GM18858 (cell line): Measurements from ENCODE around the gene SLIT3.

Experiments
- ATAC-seq: cut with Tn5 transposase; IDR thresholded peaks from one replicate; pipeline ENCODE4 v1.9.1; 2021; ENCODE audit not compliant: unreplicated experiment

SLIT3 gene

DNA sequence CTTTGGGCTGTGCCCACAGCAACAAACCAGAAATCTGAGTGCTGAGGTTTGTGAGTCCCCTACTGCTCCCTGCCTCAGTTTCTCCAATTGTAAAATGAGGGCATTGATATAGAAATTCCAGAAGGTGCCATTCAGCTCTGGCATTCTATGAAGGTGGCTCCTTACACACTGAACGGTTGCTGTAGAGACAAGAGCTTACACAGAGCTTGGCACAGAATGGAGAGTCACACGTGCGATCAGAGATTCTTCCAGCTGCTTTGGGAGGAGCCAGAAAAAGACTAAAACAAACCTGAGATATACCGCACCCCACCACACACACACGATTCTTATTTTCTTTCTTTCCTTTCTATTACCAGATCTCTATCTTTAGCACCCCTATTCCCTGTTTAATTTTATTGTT, 122.7 kb downstream of the SLIT3 start:
- no peak for ATAC-seq

DNA sequence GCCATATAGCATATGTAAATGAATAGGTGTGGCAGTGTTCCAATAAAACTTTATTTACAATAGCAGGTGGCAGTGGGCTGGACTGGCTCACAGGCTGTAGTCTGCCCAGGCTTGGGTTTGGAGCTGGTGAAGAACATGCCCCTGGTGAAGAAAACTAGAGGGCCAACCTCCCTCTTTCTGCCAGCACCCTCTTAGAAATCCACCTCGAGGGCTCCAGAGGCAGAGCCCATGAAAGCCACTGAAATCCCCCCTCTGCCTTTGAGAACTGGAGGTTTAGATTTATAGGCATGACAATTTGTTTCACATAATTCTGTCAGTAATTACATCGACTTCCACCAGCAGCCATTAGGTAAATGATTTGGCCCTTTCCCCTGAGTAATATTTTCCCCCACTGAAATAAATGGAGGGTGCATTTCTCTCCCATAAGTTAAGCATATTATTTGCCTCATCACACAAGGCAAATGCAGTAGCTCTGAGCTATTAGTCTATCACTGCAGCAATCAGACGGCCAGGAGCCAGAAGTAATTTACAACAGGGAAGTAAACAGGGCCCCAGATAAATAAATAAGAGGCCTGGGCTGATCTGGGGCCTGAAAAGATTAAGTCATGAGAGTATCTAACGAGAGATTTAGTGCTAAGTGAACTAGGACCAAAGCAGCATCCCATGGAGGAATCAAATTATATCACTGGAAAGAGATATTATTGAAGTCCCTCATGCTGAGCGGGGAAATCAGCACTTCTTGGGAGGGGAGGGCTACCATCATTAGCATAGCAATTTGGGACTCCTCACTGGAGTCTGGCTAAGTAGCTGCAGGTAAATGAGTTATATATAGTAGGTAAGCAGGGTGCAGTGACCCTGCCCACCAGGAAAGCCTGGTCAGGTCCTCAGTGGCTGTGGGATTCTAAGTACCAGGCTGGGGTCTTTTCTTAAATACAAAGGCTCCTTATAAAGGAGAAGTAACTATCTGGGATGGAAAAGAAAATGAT, 123.9 kb downstream of the SLIT3 start:
- ATAC-seq, result no peak

DNA sequence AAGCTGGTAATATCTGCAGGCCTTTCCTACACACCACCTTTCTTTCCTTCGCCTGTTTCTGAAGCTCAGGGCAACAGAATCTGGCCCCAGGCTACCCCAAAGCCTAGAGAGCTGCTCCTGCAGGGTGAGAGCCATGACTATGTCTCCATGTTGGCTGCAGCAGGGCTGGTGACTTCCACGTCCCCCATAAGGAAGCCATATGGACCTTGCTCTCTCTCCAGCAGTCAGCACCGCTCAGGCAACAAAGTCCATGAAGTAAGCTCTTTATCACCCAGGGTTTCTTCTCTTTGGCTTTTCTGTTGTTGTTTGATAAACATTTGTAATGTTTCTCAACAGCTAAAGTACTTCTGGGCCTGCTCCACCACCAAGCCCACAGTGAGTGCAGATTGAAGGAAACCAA, 125.2 kb downstream of the SLIT3 start:
- no peak for ATAC-seq

DNA sequence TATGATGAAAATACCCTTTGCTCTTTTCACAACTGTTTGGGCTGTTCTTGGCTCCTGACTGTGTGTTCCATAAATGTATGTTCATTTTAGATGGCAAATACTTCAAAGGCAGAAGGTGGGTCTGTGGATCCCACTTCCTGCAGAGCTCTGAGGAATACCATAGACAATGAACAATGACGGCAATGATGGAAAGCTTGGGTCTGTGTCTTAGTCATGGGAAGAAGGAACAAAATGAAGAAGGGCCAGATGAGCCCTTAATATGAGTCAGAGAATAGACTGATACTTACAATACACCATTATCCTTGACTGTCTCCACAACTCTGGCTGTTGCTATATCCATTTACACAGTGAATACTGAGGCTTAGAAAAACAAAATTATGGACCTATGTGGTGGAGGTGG, 126.0 kb downstream of the SLIT3 start:
- ATAC-seq, result no peak

DNA sequence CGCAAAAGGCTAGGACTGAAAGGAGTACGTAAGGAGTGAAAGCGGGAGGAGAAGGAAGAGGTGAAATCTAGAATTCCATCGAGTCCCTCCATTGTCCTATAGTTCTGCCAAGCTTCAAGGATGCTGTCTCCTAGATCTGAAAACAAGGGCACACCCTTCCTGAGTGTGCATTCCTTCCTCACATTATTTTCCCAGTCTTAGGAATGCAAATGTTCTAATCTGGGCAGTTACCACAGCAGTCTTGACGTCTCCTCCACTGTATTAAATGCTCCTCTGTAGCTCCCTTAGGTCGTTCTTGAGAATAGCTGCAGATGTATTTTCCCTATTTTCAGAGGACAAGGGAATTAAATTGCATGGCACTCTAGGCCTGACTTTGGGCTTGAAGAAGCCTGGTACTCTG, 127.6 kb downstream of the SLIT3 start:
- no peak for ATAC-seq

DNA sequence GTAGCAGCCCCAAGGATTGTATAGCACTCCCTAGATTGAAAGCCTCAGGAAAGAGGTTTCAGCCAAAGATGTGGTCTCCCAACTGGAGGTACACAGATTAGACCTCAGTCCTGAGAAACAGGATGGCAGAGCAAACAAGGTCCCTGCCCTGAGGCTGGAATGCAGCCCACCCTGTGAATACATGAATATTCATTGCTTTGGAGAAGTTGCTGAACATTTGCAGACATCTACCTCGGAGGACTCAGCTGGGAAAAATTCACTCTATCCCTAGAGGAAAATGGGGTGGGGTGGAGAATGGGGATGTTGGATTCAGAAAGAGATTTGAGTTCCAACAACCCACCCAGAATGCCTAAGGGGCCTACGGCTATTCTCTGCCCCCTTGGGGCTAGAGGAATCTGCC, 129.4 kb downstream of the SLIT3 start:
- no peak for ATAC-seq

DNA sequence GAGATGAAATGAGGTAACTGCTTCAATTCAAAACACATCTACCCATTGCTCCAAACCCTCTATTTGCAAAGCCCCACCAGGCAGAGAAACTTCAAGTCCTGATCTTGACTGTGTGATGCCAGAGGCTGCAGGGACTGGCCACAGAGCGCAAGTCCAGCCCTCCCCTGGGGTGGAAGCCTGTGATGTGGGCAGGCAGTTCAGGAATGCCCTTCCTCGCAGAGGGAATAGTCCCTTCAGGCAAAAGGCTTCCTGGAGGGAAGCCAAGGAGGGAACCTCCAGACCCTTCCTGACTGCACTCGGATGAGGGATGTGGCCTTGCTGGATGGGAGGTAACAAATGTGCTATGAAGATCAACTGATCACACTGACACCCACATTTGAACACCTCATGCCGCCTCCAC, 131.2 kb downstream of the SLIT3 start:
- no peak for ATAC-seq

DNA sequence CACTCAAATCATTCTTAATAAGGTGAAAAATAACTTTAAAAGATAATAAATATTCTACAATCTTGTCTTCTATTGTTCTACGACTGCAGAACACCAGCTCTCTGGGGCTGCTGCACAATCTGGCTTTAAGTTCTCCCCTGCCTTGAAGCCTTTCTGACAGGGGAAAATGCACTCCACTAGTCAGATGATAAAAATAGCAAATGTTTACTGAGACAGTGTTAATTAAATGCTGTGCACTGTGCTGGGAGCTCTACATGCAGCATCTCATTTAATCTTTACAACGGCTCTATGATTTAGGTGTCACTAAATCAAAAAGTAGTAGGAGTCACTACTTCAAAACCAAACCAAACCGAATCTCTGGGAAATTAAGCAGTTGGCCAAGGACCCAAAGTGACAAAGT, 132.7 kb downstream of the SLIT3 start:
- no peak for ATAC-seq

DNA sequence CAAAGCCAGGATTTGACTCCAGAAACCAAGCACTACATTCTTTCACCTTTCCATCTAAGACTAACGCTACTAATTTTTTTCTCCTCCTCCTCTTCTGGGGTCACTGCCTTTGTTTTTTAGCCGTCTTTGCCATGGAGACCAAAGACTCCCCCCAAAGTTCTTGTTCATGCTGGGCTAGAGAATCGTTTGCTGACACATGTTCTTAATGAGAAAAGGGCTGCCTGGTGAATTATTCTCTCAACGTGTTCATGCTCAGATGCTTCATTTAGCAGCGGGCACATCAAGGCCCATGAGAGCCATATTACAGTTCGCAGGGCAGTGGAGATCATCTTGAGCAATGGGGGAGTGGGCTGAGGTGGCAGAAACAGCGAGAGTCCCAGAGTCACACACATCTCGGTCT, 134.9 kb downstream of the SLIT3 start:
- ATAC-seq, result no peak

DNA sequence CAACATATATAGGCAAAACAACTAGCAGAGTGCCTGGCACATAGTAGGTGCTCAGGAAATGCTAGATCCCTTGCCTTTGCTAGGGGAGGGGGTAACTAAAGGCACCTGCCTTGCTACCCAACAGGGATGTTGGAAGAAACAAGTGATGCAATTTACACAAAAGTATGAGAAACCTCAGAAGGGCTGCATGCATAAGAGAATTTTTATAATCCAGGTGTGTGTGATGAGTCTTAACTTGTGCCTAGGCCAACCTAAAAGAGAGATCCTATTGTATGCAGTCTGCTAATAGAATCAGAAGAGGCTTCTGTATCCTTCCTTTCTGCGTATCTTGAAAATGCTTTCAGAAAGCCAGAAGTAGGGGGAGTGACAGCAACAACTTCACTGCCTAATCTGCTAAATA, 135.9 kb downstream of the SLIT3 start:
- ATAC-seq, result no peak

DNA sequence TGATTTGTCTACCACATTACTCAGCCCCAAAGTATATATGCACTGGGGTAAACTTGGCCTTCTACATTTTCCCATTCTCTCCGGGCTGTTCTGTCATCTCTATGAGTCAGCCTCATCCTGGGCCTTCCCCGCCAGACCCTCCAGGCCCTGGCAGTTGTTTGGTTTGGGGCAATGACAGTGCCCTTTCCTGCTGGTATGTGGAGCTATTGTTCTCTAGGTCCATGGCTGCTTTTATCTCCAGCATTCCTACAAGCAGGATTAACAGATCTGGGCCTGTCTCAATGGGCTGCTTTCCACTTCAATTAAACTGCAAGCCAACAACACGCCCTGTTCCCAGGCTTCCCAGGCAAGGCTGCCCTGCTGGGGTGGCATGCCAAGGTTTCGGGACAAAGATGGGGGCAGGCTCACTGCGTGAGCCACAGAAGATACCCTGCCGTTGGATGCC, 136.4 kb downstream of the SLIT3 start:
- no peak for ATAC-seq

DNA sequence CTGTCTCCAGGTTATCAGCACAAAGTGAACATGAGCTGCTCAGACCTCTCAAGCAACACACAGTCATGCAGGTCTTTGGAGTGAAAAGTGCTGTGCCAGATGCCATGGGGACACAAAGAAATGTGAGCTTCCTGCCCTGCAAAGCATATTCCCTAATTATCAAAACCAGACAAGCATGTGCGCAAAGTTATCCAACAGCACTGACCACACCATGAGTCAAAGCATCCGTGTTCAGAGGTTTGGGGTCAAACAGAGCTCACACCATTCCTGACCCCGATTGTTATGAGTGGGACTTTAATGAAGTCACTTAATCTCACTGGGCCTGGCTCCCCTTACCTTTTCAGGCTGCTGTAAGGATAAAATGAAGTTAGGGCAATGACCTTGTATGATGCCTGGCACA, 138.5 kb downstream of the SLIT3 start:
- no peak for ATAC-seq

DNA sequence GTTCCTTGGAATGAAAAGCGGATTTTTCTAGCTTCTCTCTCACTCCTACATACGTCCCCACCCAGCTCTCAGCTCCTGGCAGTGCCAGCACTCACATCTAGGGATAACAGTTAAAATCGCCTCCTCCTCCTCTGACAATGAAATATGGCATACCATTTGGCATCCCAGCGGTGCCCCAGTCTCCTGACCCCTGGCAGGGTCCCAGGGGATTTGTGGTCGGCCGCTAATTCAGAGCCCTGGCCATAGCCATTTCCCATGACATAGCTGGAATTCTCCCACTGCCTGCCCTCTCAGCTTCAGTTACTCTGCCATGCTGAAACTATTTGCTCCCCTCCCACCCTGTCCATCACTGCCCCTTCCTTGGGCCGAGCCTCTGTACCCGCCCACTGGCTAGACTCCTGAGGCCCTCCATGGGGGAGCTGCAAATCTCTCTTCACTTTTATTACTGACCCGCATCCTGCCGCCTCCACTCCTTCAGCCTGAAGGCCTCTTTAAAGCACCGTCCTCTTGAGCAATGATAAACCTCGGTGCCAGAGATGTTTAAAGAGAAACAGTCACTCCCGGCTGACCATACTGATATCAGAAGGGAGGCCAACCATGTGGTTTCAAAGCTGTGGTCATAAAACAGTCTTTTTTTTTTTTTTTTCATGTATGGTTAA, 139.8 kb downstream of the SLIT3 start:
- ATAC-seq, result no peak

DNA sequence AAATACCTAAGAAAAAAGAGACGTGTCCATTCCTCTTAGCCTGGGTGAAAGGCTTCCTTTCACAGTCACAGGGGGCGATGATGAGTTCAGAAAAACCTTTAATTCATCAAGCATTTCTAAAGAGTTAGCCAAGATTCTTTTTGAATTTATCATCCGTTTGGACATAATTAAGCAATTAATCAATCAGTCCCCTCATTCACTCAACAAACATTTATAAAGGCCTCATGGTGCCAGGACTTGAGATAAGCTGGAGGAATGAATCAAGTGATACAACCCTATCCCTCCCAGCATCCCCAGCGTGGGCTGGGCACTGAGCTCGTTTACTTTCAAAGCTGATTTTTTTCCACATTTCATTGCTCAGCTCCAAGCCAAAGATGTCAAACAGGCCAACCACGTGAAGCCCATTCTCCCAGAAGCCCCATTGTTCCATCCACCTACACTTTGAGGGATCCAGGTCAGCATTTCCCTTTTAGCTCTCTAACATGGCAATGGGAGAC, 140.5 kb downstream of the SLIT3 start:
- ATAC-seq, result no peak

DNA sequence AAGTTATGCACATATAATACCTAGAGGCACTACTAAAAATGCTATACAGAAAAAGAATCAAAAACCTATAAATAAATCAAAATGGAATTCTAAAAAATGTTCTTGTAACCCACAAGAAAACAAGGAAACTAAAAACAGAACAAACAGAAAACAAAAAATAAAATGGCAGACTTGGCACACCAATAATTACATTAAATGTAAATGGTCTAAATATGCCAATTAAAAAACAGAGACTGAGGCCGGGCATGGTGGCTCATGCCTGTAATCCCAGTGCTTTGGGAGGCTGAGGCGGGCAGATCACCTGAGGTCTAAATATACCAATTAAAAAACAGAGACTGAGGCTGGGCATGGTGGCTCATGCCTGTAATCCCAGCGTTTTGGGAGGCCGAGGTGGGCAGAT, 142.2 kb downstream of the SLIT3 start:
- no peak for ATAC-seq

DNA sequence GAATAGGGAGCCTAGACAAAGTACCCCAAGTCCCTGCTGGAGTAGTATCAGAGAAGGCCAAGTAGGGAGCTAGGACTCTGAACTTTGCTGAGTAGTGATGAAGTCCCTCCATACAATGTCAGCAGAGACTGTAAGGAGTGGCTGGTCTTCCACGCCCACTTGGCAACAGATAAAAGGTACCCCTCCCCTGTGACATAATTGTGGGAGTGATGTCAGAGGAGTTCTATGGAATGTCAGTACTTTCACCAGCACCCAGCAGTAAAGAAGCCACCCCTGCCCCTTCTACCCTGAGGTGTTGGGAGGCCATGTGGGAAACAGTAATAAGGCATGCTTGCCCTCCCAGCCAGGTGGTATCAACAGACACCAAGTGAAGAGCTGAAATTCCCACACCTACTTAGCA, 143.9 kb downstream of the SLIT3 start:
- no peak for ATAC-seq

DNA sequence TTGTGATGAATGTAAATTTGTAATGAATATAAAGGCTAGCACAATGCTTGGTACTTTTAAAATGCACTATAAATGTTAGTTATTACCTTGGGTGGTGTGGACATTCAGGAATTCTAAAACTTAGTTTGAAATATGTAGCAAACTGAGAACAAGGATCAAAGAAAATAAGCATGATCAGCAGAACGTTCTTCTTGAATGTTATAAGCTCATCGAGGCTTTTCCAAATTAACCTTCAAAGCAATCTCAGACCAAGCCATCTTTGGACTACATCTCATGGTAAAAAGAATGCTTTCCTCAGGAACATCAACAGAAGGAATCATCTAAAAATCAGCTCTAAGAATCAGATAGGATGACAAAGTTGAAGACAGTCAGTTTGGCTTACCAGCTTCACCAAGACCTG, 146.3 kb downstream of the SLIT3 start:
- ATAC-seq, result no peak

DNA sequence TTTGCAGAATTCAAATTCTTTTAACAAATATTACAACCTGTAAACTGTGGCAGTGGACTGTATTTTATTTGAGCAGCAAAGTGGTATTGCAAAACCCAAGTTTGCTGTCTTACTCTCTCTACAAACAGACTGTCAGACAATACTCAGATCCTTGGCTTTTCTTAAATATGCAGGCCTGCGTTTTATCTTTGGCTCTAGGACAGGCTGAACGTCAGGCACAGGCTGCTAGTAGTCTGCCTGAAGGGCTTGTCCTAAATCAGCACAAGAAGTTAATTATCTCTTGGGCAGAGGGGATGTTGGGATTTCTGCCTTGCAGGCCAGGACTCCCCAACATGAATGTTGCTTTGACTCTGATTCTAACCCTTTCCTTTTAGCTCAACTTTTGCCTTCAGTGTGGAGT, 147.5 kb downstream of the SLIT3 start:
- no peak for ATAC-seq

DNA sequence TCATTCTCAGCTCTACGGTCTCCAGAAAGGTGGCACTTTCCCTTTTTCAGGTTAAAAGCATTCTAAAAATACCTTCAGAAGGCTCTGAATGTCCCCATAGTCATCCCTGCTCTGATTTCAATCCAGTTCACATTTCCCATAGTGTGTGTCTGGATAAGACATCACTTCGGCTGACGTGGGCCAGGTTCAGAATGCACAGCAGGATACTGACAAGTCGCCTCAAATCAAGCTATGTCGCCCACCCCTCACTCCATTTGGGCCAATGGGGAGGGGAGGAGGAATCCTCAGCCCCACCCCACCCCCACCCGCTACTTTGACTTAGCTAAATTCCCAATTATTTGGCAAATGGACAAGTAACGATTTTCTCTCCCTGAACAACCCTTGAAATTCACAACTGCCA, 148.0 kb downstream of the SLIT3 start:
- no peak for ATAC-seq

DNA sequence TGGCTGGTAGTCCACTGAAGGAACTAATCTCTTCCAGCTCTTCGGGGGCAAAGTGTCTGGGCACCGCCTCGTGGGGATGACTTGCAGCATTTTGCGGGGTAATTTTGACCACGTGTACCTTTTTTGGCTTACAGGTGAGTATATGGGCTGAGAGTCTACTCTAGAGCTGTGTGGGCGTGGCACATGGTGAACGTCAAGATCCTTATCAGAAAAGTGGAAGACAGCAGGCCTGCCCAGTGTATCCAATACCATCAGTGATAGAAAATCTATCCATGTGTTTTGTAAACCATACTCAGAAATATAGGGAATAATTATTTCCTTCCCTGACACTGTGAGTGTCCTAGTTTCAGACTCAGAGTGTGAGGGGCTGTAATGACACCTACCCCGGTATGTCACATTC, 148.5 kb downstream of the SLIT3 start:
- no peak for ATAC-seq

DNA sequence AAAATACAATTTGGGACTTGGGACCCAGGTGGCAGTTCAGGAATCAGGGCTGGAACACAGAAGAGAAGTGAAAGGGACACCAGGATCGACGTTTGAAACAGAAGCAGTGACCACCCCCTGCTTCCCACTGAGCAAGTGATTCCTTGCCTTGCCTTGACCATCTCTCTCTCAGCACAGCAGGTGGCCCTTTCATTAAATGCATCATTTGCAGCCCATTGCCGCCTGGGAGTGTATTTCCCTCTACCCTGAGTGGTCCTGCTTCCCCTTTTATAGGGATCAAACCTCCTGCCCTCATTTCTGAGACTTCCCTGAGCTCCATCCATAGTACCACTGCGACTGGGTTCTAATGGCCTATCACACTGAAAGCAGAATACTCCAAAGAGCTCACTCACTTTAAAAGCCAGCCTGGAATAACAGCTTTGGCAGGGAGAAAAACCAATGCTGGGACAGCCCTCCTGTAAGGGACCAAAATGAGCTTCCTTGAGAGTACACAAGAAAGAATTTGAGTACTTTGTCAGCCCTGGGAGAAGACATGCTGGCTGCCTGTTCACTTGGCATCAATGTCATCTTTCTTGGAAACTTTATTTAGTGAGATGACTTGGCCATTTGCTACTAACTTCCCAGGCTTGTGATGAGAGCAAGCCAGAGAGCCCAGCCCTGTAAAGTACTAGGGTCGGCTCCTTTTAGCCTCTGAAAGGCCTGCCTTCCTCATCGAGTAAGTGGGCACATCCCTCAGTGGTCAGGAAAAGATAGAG, 149.7 kb downstream of the SLIT3 start:
- no peak for ATAC-seq

DNA sequence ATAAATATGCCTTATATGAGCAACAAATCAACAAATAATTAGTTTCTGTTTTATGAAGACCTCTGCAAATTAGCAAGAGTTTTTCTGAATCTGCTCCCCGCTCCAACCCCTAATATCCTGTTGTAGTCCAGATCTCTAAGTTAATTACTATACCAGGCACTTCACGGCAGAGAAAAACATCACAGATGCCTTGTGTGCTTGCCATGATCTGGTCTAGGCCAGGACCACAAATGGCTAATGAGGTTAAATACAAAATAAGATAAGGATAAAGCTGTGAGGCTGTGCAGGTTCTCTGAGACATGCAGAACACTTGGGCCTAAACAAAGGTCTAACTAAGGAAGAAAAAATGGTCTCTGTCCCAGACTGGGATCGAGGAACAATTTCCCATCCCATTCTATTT, 150.8 kb downstream of the SLIT3 start:
- no peak for ATAC-seq
